ENCODE results near the gene DIO1. TPM values are rescaled to one million over a fixed set of nuclear protein-coding genes. Genes with fewer than 3 reads are reported as not detected.

DIO1 gene
- total RNA-seq, 2 donors from 2014 or later = 0.23 TPM; not detected in 1

DNA sequence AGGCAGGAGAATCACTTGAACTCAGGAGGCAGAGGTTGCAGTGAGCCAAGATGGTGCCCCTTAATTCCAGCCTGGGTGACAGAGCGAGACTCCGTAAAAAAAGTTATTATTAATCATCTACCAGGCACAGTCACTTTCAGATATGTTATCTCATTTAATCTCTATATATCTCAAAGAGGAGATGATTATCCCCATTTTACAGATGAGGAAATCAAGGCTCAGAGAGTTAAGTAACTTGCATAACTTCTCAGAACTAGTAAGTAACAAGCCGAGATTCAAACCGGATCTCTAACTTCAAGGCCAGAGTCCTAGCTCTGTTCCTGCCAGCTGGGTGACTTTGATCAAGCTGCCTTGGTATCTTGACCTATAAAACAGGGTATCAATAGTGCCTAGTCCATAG is 17.5 kb downstream of the DIO1 start:
- DNase-seq (ENCODE audit: low spot score) = no peak
- no peak overlapping the region for H3K27ac ChIP-seq
- 92% methylated on average over 4 of the region's 4 CpGs for WGBS
- H3K36me3 ChIP-seq = no peaks in the 10 kb centered on the region
- intact Hi-C loops (cut with DNase I) = no loop called here
- TF ChIP-seq, protein P1, sequence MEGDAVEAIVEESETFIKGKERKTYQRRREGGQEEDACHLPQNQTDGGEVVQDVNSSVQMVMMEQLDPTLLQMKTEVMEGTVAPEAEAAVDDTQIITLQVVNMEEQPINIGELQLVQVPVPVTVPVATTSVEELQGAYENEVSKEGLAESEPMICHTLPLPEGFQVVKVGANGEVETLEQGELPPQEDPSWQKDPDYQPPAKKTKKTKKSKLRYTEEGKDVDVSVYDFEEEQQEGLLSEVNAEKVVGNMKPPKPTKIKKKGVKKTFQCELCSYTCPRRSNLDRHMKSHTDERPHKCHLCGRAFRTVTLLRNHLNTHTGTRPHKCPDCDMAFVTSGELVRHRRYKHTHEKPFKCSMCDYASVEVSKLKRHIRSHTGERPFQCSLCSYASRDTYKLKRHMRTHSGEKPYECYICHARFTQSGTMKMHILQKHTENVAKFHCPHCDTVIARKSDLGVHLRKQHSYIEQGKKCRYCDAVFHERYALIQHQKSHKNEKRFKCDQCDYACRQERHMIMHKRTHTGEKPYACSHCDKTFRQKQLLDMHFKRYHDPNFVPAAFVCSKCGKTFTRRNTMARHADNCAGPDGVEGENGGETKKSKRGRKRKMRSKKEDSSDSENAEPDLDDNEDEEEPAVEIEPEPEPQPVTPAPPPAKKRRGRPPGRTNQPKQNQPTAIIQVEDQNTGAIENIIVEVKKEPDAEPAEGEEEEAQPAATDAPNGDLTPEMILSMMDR (IDR thresholded peaks at IDR 0.05) = no peak
- TF ChIP-seq POLR2A (IDR thresholded peaks at IDR 0.05) (no peak), POLR2AphosphoS5 (IDR thresholded peaks at IDR 0.05) (no peak)
- no peak overlapping the region for H3K4me3 ChIP-seq
- no peaks in the 10 kb centered on the region for H3K27me3 ChIP-seq (replicated peaks; ENCODE audit: insufficient read depth)
- no peaks in the 10 kb centered on the region for H3K4me1 ChIP-seq (replicated peaks)
- no peaks in the 10 kb centered on the region for H3K9me3 ChIP-seq

DNA sequence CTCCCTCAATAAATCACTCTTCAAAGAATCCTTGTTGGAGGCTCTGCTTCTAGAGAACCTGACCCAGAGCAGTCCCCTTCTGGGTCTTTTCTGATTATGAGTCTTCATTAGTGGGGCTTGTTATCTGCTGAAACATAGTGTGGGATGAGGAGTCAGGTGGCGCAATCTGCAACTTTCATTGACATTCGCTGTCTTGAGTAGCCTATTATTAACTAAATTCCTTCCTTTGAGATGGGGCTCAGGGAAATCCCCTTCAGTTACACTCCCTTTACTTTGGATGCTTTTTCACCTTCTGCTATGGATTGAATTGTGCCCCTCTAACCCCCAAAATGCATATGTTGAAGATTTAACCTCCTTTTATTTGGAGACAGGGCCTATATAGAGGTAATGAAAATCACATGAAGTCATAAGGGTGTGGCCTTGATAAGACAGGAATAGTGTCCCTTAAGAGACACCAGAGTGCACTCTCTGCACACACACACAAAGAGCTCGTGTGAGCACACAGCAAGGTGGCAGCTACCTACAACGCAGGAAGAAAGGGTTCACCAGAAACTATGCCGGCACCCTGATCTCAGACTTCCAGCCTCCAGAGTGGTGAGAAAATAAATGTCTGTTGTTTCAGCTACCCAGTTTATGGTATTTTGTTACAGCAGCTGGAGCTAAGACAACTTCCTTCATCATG is 19.5 kb downstream of the DIO1 start:
- H3K4me3 ChIP-seq = no peak overlapping the region
- no peaks in the 10 kb centered on the region for H3K27me3 ChIP-seq (replicated peaks; ENCODE audit: insufficient read depth)
- no peaks in the 10 kb centered on the region for H3K9me3 ChIP-seq
- intact Hi-C loops (cut with DNase I) = no loop called here
- WGBS = 70% methylated on average over 5 of the region's 5 CpGs
- H3K4me1 ChIP-seq (replicated peaks) = no peaks in the 10 kb centered on the region
- DNase-seq (ENCODE audit: low spot score) = no peak
- no peak overlapping the region for H3K27ac ChIP-seq
- TF ChIP-seq, protein P1 (IDR thresholded peaks at IDR 0.05) = no peak
- H3K36me3 ChIP-seq = no peaks in the 10 kb centered on the region

DNA sequence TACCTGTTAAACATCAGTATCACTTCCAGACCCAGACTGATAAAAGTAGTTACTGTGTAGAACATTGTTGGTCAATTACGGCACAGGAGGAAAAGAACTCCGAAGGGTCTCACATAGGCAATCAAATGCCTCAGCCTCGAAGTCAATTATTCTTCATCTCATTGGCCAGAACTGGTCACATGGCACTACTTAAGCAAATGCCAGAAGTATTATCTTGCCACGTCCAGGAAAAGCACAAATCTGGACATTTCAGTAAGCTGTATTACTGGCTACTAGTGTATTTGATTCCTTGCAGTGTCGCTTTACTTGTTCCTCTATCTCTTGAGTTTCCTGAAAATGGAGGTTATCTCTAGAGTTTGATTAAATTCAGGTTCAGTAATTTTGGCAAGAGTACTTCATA is 24.4 kb downstream of the DIO1 start:
- WGBS = 91% methylated on average over 5 of the region's 5 CpGs
- no peaks in the 10 kb centered on the region for H3K36me3 ChIP-seq

DNA sequence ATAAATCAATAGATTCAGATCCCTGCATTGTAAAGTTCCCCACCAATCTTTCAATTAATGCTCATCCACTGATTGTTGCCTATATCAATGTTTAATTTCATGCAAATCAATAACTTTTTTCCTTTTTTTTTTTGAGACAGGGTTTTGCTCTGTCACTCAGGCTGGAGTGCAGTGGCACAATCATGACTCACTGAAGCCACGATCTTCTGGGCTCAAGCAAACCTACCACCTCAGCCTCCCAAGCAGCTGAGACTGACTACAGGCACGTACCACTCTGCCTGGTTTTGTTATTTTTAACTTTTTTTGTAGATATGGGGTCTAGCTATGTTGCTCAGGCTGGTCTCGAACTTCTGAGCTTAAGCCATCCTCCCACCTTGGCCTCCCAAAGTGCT is 25.7 kb downstream of the DIO1 start:
- no peak overlapping the region for H3K4me3 ChIP-seq
- DNase-seq (ENCODE audit: low spot score) = no peak
- intact Hi-C loops (cut with DNase I) = no loop called here
- no peaks in the 10 kb centered on the region for H3K36me3 ChIP-seq
- WGBS = 93% methylated on average over 3 of the region's 3 CpGs
- no peaks in the 10 kb centered on the region for H3K27me3 ChIP-seq (replicated peaks; ENCODE audit: insufficient read depth)
- no peak overlapping the region for H3K27ac ChIP-seq
- H3K9me3 ChIP-seq = no peaks in the 10 kb centered on the region
- TF ChIP-seq POLR2AphosphoS5 (IDR thresholded peaks at IDR 0.05) (no peak), POLR2A (IDR thresholded peaks at IDR 0.05) (no peak)
- TF ChIP-seq, protein P1 (IDR thresholded peaks at IDR 0.05) = no peak
- no peaks in the 10 kb centered on the region for H3K4me1 ChIP-seq (replicated peaks)

More for the DNA sequence above, 24.4 kb downstream of the DIO1 start:
- H3K27ac ChIP-seq = no peak overlapping the region
- intact Hi-C loops (cut with DNase I) = no loop called here
- H3K4me1 ChIP-seq (replicated peaks) = no peaks in the 10 kb centered on the region
- no peak overlapping the region for H3K4me3 ChIP-seq
- TF ChIP-seq, protein P1 (IDR thresholded peaks at IDR 0.05) = no peak
- TF ChIP-seq POLR2A (IDR thresholded peaks at IDR 0.05) = no peak
- TF ChIP-seq POLR2AphosphoS5 (IDR thresholded peaks at IDR 0.05) = no peak
- DNase-seq (ENCODE audit: low spot score) = no peak
- H3K27me3 ChIP-seq (replicated peaks; ENCODE audit: insufficient read depth) = no peaks in the 10 kb centered on the region
- H3K9me3 ChIP-seq = no peaks in the 10 kb centered on the region

DNA sequence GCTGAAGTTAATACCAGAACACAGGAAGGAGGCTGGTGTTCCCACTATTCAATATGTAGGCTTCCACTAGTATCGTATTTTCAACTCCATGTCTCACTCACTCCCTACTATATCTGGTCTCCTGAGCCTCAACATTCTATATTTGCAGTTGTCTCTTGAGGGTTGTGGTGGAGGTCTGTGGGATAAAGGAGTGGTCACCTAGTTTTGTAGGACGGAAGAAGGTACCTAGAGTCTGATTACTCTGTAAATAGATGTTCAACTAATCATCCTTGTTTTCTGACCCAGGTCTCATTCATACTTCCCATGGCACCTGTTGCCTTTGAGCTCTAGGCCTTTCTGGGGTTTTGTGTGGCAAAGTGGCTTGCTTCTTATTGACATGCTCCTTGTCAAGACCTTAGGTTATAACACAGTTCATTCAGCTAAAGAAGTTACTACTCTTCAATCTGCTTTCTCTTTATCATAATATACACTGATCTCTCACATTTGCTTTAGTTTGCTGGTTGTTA is 33.4 kb downstream of the DIO1 start:
- WGBS = 96% methylated on average over 2 of the region's 2 CpGs
- no peak for DNase-seq (ENCODE audit: low spot score)
- Histone ChIP-seq H3K4me3 (no peak overlapping the region), H3K36me3 (no peaks in the 10 kb centered on the region), H3K27ac (no peak overlapping the region), H3K4me1 (replicated peaks) (no peaks in the 10 kb centered on the region), H3K9me3 (no peaks in the 10 kb centered on the region), H3K27me3 (replicated peaks; ENCODE audit: insufficient read depth) (no peaks in the 10 kb centered on the region)
- TF ChIP-seq POLR2AphosphoS5 (IDR thresholded peaks at IDR 0.05) (no peak), POLR2A (IDR thresholded peaks at IDR 0.05) (no peak)
- TF ChIP-seq, protein P1 (IDR thresholded peaks at IDR 0.05) = no peak
- intact Hi-C loops (cut with DNase I) = no loop called here
